ENCODE measurements around the gene ZNF280C.

- no peak for TF ChIP-seq CTCF (tag by site-specific recombination; IDR thresholded peaks at IDR 0.05)
- TF ChIP-seq TCF7L2 (IDR thresholded peaks at IDR 0.05; ENCODE audit: borderline replicate concordance, low read depth, low read length): no peak
- no peak for TF ChIP-seq KLF16 (tag by site-specific recombination; IDR thresholded peaks at IDR 0.05)
- TF ChIP-seq SP2 (tag by site-specific recombination; IDR thresholded peaks at IDR 0.05): no peak
- no peak for TF ChIP-seq ZNF645 (tag by site-specific recombination; IDR thresholded peaks at IDR 0.05)
- TF ChIP-seq ZNF280D (tag by site-specific recombination; IDR thresholded peaks at IDR 0.05): no peak
These were observed 110.4 kb downstream of the ZNF280C start for GRCh38 chrX:130158311-130158710.

Data from HEK293 (cell line).